ENCODE measurements around the gene MACROD2.

- TF ChIP-seq, protein P1, sequence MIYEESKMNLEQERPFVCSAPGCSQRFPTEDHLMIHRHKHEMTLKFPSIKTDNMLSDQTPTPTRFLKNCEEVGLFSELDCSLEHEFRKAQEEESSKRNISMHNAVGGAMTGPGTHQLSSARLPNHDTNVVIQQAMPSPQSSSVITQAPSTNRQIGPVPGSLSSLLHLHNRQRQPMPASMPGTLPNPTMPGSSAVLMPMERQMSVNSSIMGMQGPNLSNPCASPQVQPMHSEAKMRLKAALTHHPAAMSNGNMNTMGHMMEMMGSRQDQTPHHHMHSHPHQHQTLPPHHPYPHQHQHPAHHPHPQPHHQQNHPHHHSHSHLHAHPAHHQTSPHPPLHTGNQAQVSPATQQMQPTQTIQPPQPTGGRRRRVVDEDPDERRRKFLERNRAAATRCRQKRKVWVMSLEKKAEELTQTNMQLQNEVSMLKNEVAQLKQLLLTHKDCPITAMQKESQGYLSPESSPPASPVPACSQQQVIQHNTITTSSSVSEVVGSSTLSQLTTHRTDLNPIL (CRISPR knock-in tag; IDR thresholded peaks at IDR 0.05; ENCODE audit: low read depth) = no peak
- TF ChIP-seq PATZ1 (CRISPR knock-in tag; IDR thresholded peaks at IDR 0.05; ENCODE audit: borderline replicate concordance) (no peak), PPARA (CRISPR knock-in tag; IDR thresholded peaks at IDR 0.05; ENCODE audit: borderline replicate concordance) (no peak), ESRRG (CRISPR knock-in tag; IDR thresholded peaks at IDR 0.05) (no peak), ZFP3 (CRISPR knock-in tag; IDR thresholded peaks at IDR 0.05) (no peak), ZFP30 (CRISPR knock-in tag; IDR thresholded peaks at IDR 0.05) (no peak), CSDC2 (CRISPR knock-in tag; IDR thresholded peaks at IDR 0.05) (no peak), RARB (CRISPR knock-in tag; IDR thresholded peaks at IDR 0.05) (no peak), TOX (CRISPR knock-in tag; IDR thresholded peaks at IDR 0.05; ENCODE audit: borderline replicate concordance) (no peak)
- TF ChIP-seq, protein P2, sequence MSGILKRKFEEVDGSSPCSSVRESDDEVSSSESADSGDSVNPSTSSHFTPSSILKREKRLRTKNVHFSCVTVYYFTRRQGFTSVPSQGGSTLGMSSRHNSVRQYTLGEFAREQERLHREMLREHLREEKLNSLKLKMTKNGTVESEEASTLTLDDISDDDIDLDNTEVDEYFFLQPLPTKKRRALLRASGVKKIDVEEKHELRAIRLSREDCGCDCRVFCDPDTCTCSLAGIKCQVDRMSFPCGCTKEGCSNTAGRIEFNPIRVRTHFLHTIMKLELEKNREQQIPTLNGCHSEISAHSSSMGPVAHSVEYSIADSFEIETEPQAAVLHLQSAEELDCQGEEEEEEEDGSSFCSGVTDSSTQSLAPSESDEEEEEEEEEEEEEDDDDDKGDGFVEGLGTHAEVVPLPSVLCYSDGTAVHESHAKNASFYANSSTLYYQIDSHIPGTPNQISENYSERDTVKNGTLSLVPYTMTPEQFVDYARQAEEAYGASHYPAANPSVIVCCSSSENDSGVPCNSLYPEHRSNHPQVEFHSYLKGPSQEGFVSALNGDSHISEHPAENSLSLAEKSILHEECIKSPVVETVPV (CRISPR knock-in tag; IDR thresholded peaks at IDR 0.05) = no peak
- TF ChIP-seq, protein P3, sequence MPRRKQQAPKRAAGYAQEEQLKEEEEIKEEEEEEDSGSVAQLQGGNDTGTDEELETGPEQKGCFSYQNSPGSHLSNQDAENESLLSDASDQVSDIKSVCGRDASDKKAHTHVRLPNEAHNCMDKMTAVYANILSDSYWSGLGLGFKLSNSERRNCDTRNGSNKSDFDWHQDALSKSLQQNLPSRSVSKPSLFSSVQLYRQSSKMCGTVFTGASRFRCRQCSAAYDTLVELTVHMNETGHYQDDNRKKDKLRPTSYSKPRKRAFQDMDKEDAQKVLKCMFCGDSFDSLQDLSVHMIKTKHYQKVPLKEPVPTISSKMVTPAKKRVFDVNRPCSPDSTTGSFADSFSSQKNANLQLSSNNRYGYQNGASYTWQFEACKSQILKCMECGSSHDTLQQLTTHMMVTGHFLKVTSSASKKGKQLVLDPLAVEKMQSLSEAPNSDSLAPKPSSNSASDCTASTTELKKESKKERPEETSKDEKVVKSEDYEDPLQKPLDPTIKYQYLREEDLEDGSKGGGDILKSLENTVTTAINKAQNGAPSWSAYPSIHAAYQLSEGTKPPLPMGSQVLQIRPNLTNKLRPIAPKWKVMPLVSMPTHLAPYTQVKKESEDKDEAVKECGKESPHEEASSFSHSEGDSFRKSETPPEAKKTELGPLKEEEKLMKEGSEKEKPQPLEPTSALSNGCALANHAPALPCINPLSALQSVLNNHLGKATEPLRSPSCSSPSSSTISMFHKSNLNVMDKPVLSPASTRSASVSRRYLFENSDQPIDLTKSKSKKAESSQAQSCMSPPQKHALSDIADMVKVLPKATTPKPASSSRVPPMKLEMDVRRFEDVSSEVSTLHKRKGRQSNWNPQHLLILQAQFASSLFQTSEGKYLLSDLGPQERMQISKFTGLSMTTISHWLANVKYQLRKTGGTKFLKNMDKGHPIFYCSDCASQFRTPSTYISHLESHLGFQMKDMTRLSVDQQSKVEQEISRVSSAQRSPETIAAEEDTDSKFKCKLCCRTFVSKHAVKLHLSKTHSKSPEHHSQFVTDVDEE (CRISPR knock-in tag; IDR thresholded peaks at IDR 0.05) = no peak
Observed at GRCh38 chr20:14432085-14432484, 436.8 kb downstream of the MACROD2 start.
